GM10248 (cell line): ENCODE measurements around the gene CKLF.

Source experiments
- CTCF ChIA-PET: fragments of 300-600 bp; sonication (Branson Sonifier 250); formaldehyde crosslinking; extraction: SDS; loops from one replicate; lab custom pipeline; 2021; ENCODE audit warnings: antibody characterized with exemption; lab: Yijun Ruan, JAX
- POLR2A ChIA-PET: fragments of 350-650 bp; sonication (Branson Sonifier 250); formaldehyde crosslinking; extraction: SDS; loops from one replicate; lab custom pipeline; 2020; ENCODE audit warnings: antibody characterized with exemption; lab: Yijun Ruan, JAX
- DNase-seq: peaks from one replicate; pipeline ENCODE4 v3.0.0; 2012; ENCODE audit errors: extremely low spot score
- CTCF ChIP-seq: IDR thresholded peaks from 2 replicates; pipeline ENCODE4 v1.5.1; 2012; ENCODE audit warnings: mild to moderate bottlenecking, low read depth; ENCODE audit errors: extremely low read depth, missing control alignments, control extremely low read depth

The CKLF gene

GRCh38 chr16:66547101-66547989, 5.0 kb upstream of the CKLF start:
- no peak for DNase-seq
- POLR2A ChIA-PET: interaction anchor here (0.7 kb wide), 1 partner anchor 26 kb away, joined by 3 read pairs; no protein-coding TSS in a partner anchor
- TF ChIP-seq CTCF: no peak
- CTCF ChIA-PET: interaction anchor here (0.9 to 1.7 kb wide), 9 partner anchors 11 to 141 kb away, joined by 3 to 8 read pairs (median 3); no protein-coding TSS in a partner anchor

- POLR2A ChIA-PET: interaction anchor here (0.7 kb wide), 1 partner anchor 26 kb away, joined by 3 read pairs; no protein-coding TSS in a partner anchor
- DNase-seq: no peak
- CTCF ChIA-PET: interaction anchor here (0.9 to 1.7 kb wide), 8 partner anchors 12 to 141 kb away, joined by 3 to 8 read pairs (median 4); no protein-coding TSS in a partner anchor
- TF ChIP-seq CTCF: no peak
These were observed 4.3 kb upstream of the CKLF start for GRCh38 chr16:66548068-66548467.

- DNase-seq: no peak
- TF ChIP-seq CTCF: no peak
- ChIA-PET CTCF (interaction anchor here (0.7 to 1.7 kb wide), 5 partner anchors 14 to 59 kb away, joined by 3 to 6 read pairs (median 3); no protein-coding TSS in a partner anchor), POLR2A (no interaction called here)
These were observed 3.5 kb upstream of the CKLF start for GRCh38 chr16:66548868-66549267.

- peak; percentile 81 for DNase-seq
- ChIA-PET CTCF (interaction anchor here (0.7 to 5.3 kb wide), 3 partner anchors 14 to 40 kb away, joined by 3 to 33 read pairs (median 5); no protein-coding TSS in a partner anchor), POLR2A (no interaction called here)
- TF ChIP-seq CTCF: peak; percentile 34
These were observed 2.9 kb upstream of the CKLF start, which contains the start of gene TK2 for GRCh38 chr16:66549284-66550131. Gene TK2 (minus strand): TSS chr16:66550122. CDS start chr16:66550061, 61 bp downstream.

GRCh38 chr16:66551348-66551759, 1.0 kb upstream of the CKLF start:
- CTCF ChIA-PET: interaction anchor here (1.1 to 5.3 kb wide), 14 partner anchors 9 to 75 kb away, joined by 3 to 33 read pairs (median 4); no protein-coding TSS in a partner anchor
- TF ChIP-seq CTCF: peak; percentile 2

GRCh38 chr16:66551788-66552285, 539 bp upstream of the CKLF start:
- POLR2A ChIA-PET: interaction anchor here (0.6 kb wide), 1 partner anchor 195 kb away, joined by 3 read pairs; no protein-coding TSS in a partner anchor
- CTCF ChIA-PET: interaction anchor here (1.0 to 5.3 kb wide), 17 partner anchors 9 to 99 kb away, joined by 3 to 33 read pairs (median 4); no protein-coding TSS in a partner anchor
- TF ChIP-seq CTCF: no peak
- no peak for DNase-seq

More at GRCh38 chr16:66551348-66551759, 1.0 kb upstream of the CKLF start:
- peak; percentile 53 for DNase-seq
- POLR2A ChIA-PET: interaction anchor here (0.6 kb wide), 1 partner anchor 52 kb away, joined by 3 read pairs; no protein-coding TSS in a partner anchor
